Fibroblast of pulmonary artery (primary cell): ENCODE measurements around the gene GRK3.

Experiments
- DNase-seq: peaks from one replicate; pipeline ENCODE4 v3.0.0-alpha.2; 2010; ENCODE audit warnings: low read depth
- H3K4me3 ChIP-seq: replicated peaks from 2 replicates; pipeline ENCODE4 v1.5.1; 2011; ENCODE audit warnings: low read depth, mild to moderate bottlenecking, control low read depth, low read length, moderate library complexity
- TF ChIP-seq, protein P1 (sequence below): IDR thresholded peaks from 2 replicates; pipeline ENCODE4 v1.5.1; 2011; ENCODE audit warnings: mild to moderate bottlenecking, control low read depth, low read length, inconsistent platforms; ENCODE audit errors: missing control alignments

GRK3 gene

DNA sequence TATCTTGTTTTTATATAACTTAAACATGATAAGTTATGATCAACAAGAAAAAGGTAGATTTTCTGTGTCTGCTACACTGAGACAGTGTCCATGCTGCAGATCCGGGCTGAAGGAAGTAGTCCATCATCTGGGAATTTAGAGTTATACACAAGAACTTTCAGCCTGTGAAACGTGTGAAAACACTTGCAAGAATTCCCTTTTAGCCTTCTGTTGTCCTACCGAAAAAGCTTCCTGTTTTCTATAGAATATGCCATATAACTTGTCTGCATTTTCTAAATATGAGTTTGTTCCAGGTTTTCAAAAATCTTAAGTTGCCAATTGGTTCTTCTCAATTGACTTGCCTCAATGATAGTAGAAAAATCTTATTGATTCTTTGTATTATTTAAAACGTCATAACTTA is 113.2 kb downstream of the GRK3 start:
- TF ChIP-seq, protein P1, sequence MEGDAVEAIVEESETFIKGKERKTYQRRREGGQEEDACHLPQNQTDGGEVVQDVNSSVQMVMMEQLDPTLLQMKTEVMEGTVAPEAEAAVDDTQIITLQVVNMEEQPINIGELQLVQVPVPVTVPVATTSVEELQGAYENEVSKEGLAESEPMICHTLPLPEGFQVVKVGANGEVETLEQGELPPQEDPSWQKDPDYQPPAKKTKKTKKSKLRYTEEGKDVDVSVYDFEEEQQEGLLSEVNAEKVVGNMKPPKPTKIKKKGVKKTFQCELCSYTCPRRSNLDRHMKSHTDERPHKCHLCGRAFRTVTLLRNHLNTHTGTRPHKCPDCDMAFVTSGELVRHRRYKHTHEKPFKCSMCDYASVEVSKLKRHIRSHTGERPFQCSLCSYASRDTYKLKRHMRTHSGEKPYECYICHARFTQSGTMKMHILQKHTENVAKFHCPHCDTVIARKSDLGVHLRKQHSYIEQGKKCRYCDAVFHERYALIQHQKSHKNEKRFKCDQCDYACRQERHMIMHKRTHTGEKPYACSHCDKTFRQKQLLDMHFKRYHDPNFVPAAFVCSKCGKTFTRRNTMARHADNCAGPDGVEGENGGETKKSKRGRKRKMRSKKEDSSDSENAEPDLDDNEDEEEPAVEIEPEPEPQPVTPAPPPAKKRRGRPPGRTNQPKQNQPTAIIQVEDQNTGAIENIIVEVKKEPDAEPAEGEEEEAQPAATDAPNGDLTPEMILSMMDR, result no peak
- H3K4me3 ChIP-seq, result no peak overlapping the region
- DNase-seq, result no peak

DNA sequence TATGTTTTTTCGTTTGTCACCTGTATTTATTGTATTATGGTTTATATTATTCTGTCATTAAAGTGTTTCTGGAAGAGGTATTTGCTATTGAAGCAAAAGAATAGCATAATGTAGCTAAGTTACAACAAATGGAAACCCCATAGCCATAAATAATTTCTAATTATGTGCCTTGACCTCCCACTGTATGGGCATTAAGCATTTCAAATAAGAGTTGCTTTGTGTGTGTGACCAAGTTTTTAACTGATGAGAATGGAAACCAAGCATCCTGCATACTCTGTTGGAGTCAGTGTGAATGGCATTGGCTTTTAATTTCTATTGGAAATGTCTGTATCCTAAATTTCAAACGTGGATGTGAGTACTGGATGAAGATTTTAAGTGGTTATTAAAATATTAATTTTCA is 115.6 kb downstream of the GRK3 start:
- H3K4me3 ChIP-seq, result no peak overlapping the region
- TF ChIP-seq, protein P1, result no peak
- DNase-seq, result no peak

DNA sequence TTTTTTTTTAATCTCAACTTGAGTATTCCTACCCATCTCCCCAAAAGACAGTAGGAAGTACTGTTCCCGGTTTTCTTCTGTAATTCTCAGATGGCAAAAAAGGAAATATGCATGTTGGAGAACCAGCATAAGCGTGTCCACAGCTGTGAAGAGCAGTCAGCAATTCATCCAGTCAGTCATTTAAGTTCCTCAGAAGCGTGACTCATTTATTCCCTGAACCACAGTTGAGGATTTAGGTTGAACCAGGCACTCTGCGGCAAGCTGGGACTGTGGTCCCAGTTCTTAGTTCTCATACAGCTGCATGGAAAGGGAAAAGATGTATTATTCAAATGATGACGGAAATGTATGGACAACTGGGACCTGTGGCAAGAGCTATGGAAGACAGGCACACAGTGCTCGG is 116.5 kb downstream of the GRK3 start:
- DNase-seq, result no peak
- no peak overlapping the region for H3K4me3 ChIP-seq
- TF ChIP-seq, protein P1, result no peak

DNA sequence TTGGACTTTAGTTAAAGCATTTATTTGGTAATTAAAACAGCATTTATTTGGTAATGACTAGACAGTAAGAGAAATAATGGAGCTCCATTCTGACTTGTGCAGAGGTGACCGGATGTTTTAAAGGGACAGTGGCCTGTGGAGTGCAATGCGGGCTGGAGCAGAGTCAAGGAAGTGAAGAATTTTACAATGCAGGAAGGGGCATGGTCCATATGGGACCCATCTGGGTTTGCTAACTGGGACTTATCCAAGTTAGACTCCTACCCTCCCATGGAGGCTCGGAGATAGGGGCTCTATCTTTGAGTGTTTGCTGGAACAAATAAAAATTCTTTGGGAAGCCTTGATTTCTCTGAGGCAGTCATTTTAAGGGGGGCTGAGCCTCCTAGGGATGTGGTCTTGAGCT is 117.6 kb downstream of the GRK3 start:
- TF ChIP-seq, protein P1, result no peak
- no peak overlapping the region for H3K4me3 ChIP-seq
- no peak for DNase-seq

DNA sequence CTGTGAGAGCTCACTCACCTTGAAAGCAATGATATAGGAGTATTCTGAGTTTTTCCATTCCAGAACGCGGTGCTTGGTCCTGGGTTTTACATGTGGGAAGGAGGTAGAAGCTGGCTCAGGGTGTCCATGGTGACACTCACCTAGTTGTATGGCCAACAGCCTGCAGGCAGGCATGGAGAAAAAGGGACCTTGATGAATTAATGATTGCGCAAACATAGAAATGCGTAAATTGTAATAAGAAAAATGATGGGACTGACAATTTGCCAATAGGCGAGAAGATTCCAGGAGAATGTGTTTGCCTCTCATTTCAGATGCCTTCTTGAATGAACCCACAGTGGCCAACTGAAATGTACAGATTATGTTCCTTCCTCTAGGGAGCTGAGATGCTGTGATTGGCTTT is 124.2 kb downstream of the GRK3 start:
- no peak overlapping the region for H3K4me3 ChIP-seq
- TF ChIP-seq, protein P1, result no peak
- DNase-seq, result no peak

DNA sequence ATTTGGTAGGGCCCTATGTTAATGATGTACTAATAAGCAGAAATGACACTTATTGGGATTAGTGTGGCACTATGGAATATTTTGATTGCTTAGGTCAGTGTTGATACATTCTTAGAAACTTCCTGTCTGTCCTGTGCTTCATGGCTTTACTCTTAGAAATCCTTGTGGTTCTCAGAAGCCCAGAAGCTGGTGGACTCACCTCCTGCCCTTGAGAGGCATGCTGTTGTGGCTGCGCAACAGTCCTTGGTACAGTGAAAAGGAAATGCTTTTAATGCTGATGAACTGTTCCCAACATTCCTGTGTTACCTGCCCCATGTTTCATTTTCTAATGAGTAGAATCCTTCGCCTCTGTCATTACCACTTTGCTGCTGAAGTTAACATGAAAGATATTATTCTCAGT is 125.2 kb downstream of the GRK3 start:
- DNase-seq, result no peak
- TF ChIP-seq, protein P1, result no peak
- H3K4me3 ChIP-seq, result no peak overlapping the region

DNA sequence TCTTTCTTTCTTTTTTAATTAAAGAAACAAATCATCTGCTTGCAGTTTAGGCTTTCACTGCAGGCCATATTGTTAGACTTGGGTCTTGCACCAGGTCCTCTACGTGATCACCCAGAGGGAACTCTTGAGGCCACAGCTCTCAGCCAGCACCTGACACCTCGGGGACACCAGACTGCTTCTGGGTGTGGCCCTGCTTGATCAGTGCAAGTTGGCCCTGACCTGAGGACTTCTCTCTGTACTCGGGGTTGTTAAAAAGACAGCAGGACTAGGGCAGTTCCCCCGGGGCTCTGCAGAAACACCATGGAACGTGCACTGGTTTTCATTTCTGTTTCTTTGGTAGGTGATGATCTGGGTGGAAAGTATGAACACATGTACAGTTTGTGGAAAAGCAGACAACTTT is 126.3 kb downstream of the GRK3 start:
- no peak for DNase-seq
- TF ChIP-seq, protein P1, result no peak
- H3K4me3 ChIP-seq, result no peak overlapping the region
